Right lobe of liver (tissue), 4 donors: Measurements from ENCODE around the gene CPSF4.

Experiments
- POLR2A ChIP-seq: fragments of 450-650 bp; IDR thresholded peaks from one replicate; pipeline ENCODE4 v1.6.1; 2017; ENCODE audit warnings: antibody characterized with exemption, mild to moderate bottlenecking
- TF ChIP-seq, protein P1 (sequence below), 4 donors: fragments of 200-600 bp in 3 of 4; fragments of 450-650 bp in 1 of 4; IDR thresholded peaks; one replicate each; pipeline versions ENCODE4 v1.5.1 to v1.8.0; 2016 to 2022; ENCODE audit warnings: antibody characterized with exemption in 4 of 4, mild to moderate bottlenecking in 2 of 4
- donor health status: DM: no; HTN: no; CAD: no.
- donor health status: DM: no; HTN: no; CAD: no.
- donor health status: DM: no; HTN: yes; CAD: no.

DNA sequence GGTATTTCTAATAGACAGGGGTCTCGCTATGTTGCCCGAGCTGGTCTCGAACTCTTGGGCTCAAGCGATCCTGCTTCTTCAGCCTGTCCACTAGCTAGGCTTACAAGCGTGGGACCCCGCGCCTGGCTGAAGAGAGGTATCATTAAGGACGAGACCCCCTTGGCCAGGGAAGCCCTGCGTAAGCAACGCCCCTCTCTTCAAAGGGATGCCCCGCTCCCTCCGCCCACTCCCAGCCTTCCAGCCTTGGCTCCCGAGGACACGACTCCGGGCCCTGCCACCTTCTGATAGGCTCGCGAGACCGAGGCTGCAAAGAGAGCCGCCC, 65.5 kb downstream of the CPSF4 start:
- TF ChIP-seq, protein P1, sequence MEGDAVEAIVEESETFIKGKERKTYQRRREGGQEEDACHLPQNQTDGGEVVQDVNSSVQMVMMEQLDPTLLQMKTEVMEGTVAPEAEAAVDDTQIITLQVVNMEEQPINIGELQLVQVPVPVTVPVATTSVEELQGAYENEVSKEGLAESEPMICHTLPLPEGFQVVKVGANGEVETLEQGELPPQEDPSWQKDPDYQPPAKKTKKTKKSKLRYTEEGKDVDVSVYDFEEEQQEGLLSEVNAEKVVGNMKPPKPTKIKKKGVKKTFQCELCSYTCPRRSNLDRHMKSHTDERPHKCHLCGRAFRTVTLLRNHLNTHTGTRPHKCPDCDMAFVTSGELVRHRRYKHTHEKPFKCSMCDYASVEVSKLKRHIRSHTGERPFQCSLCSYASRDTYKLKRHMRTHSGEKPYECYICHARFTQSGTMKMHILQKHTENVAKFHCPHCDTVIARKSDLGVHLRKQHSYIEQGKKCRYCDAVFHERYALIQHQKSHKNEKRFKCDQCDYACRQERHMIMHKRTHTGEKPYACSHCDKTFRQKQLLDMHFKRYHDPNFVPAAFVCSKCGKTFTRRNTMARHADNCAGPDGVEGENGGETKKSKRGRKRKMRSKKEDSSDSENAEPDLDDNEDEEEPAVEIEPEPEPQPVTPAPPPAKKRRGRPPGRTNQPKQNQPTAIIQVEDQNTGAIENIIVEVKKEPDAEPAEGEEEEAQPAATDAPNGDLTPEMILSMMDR (IDR thresholded peaks at IDR 0.05): no peak
- TF ChIP-seq POLR2A: no peak
